ENCODE measurements around the gene SH3GL3.

SH3GL3 gene

DNA sequence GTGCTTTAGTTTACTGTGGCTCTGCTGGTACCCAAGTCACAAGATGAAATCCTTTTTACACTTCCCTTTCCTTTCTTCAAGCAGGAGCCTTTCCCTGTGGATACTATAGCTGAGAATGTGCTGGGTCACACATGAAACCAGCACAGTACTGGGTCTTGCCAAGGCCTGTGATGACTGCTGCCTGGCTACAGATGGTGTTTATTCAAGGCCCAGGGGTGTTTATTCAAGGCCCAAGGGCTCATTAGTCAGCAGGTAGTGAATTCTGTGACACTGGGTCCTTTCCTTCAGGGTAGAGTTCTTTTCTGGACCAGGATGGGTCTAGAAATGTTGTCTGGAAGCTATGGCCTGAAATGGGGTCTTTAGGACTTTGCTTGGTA, 99.4 kb downstream of the SH3GL3 start:
- TF ChIP-seq OSR1 (CRISPR knock-in tag; IDR thresholded peaks at IDR 0.05) (no peak), POU6F1 (CRISPR knock-in tag; IDR thresholded peaks at IDR 0.05; ENCODE audit: borderline replicate concordance, low read depth) (no peak), SNAI2 (CRISPR knock-in tag; IDR thresholded peaks at IDR 0.05) (no peak), ISL1 (CRISPR knock-in tag; IDR thresholded peaks at IDR 0.05) (no peak), ZNF565 (CRISPR knock-in tag; conservative IDR thresholded peaks at IDR 0.05; ENCODE audit: low read depth) (no peak), TOX (CRISPR knock-in tag; IDR thresholded peaks at IDR 0.05; ENCODE audit: borderline replicate concordance) (no peak), ZNF8 (CRISPR knock-in tag; IDR thresholded peaks at IDR 0.05) (no peak), CSRNP3 (CRISPR knock-in tag; IDR thresholded peaks at IDR 0.05) (no peak), ARNTL (CRISPR knock-in tag; IDR thresholded peaks at IDR 0.05; ENCODE audit: borderline replicate concordance, low read depth) (no peak)
- TF ChIP-seq, protein P1, sequence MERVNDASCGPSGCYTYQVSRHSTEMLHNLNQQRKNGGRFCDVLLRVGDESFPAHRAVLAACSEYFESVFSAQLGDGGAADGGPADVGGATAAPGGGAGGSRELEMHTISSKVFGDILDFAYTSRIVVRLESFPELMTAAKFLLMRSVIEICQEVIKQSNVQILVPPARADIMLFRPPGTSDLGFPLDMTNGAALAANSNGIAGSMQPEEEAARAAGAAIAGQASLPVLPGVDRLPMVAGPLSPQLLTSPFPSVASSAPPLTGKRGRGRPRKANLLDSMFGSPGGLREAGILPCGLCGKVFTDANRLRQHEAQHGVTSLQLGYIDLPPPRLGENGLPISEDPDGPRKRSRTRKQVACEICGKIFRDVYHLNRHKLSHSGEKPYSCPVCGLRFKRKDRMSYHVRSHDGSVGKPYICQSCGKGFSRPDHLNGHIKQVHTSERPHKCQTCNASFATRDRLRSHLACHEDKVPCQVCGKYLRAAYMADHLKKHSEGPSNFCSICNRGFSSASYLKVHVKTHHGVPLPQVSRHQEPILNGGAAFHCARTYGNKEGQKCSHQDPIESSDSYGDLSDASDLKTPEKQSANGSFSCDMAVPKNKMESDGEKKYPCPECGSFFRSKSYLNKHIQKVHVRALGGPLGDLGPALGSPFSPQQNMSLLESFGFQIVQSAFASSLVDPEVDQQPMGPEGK (CRISPR knock-in tag; IDR thresholded peaks at IDR 0.05; ENCODE audit: borderline replicate concordance), result no peak
- TF ChIP-seq, protein P2, sequence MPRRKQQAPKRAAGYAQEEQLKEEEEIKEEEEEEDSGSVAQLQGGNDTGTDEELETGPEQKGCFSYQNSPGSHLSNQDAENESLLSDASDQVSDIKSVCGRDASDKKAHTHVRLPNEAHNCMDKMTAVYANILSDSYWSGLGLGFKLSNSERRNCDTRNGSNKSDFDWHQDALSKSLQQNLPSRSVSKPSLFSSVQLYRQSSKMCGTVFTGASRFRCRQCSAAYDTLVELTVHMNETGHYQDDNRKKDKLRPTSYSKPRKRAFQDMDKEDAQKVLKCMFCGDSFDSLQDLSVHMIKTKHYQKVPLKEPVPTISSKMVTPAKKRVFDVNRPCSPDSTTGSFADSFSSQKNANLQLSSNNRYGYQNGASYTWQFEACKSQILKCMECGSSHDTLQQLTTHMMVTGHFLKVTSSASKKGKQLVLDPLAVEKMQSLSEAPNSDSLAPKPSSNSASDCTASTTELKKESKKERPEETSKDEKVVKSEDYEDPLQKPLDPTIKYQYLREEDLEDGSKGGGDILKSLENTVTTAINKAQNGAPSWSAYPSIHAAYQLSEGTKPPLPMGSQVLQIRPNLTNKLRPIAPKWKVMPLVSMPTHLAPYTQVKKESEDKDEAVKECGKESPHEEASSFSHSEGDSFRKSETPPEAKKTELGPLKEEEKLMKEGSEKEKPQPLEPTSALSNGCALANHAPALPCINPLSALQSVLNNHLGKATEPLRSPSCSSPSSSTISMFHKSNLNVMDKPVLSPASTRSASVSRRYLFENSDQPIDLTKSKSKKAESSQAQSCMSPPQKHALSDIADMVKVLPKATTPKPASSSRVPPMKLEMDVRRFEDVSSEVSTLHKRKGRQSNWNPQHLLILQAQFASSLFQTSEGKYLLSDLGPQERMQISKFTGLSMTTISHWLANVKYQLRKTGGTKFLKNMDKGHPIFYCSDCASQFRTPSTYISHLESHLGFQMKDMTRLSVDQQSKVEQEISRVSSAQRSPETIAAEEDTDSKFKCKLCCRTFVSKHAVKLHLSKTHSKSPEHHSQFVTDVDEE (CRISPR knock-in tag; IDR thresholded peaks at IDR 0.05), result no peak
- ATAC-seq, result no peak

DNA sequence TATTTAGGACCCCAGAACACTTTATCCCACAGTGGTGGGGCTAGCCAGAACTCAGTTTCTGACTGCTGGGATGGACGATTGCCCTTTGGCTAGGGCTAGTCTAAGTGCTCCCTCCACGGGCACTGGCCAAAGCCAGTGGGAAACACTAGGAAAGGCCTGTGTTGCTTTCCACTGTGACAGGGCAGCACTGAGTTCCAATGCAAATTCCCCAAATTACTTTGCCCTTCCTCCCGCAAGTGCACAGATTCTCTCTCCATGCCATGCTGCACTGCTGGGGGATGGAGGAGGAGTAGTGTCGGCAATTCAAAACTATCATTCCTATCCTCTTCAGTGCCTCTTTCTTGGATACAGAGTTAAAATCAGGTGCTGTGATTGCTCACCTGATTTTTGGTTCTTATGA, 100.0 kb downstream of the SH3GL3 start:
- no peak for ATAC-seq
- TF ChIP-seq, protein P2 (CRISPR knock-in tag; IDR thresholded peaks at IDR 0.05), result no peak
- TF ChIP-seq ZNF8 (CRISPR knock-in tag; IDR thresholded peaks at IDR 0.05), result no peak
- TF ChIP-seq ARNTL (CRISPR knock-in tag; IDR thresholded peaks at IDR 0.05; ENCODE audit: borderline replicate concordance, low read depth), result no peak
- TF ChIP-seq, protein P1 (CRISPR knock-in tag; IDR thresholded peaks at IDR 0.05; ENCODE audit: borderline replicate concordance), result no peak
- TF ChIP-seq PPARA (CRISPR knock-in tag; IDR thresholded peaks at IDR 0.05; ENCODE audit: borderline replicate concordance), result no peak
- no peak for TF ChIP-seq ZNF70 (CRISPR knock-in tag; IDR thresholded peaks at IDR 0.05)
- no peak for TF ChIP-seq TOX (CRISPR knock-in tag; IDR thresholded peaks at IDR 0.05; ENCODE audit: borderline replicate concordance)
- TF ChIP-seq ZFP3 (CRISPR knock-in tag; IDR thresholded peaks at IDR 0.05), result no peak
- no peak for TF ChIP-seq ESRRG (CRISPR knock-in tag; IDR thresholded peaks at IDR 0.05)

GRCh38 chr15:83549623-83550022, 102.5 kb downstream of the SH3GL3 start:
- ATAC-seq, result no peak
- TF ChIP-seq CSDC2 (CRISPR knock-in tag; IDR thresholded peaks at IDR 0.05) (no peak), OSR1 (CRISPR knock-in tag; IDR thresholded peaks at IDR 0.05) (no peak), ZFP3 (CRISPR knock-in tag; IDR thresholded peaks at IDR 0.05) (no peak), PPARA (CRISPR knock-in tag; IDR thresholded peaks at IDR 0.05; ENCODE audit: borderline replicate concordance) (no peak), ZNF565 (CRISPR knock-in tag; conservative IDR thresholded peaks at IDR 0.05; ENCODE audit: low read depth) (no peak), CREB5 (CRISPR knock-in tag; IDR thresholded peaks at IDR 0.05; ENCODE audit: low read depth) (no peak), CSRNP3 (CRISPR knock-in tag; IDR thresholded peaks at IDR 0.05) (no peak)
- TF ChIP-seq, protein P2 (CRISPR knock-in tag; IDR thresholded peaks at IDR 0.05), result no peak
